Astrocyte (in vitro differentiated cells and primary cell): ENCODE results near the gene THRB. TPM values are rescaled to one million over a fixed set of nuclear protein-coding genes. Genes with fewer than 3 reads are reported as not detected.

Experiments used
- DNase-seq: peaks from one replicate; pipeline ENCODE4 v3.0.0-alpha.2; 2010; ENCODE audit warnings: low read depth
- FAIRE-seq: peaks from 2 replicates; lab custom pipeline; 2011; peaks lifted over from hg19 to GRCh38; lab: Jason Lieb, UNC
- H2AFZ ChIP-seq: 2 replicates; pipeline ENCODE4 v1.6.0; 2012; ENCODE audit warnings: low read depth, low read length, inconsistent platforms
- H3K27ac ChIP-seq: 2 replicates; pipeline ENCODE4 v1.5.1; 2011; ENCODE audit warnings: low read depth, low read length, inconsistent platforms
- H3K27me3 ChIP-seq: 2 replicates; pipeline ENCODE4 v1.6.0; 2011; ENCODE audit warnings: low read length, inconsistent platforms; ENCODE audit not compliant: insufficient read depth
- H3K36me3 ChIP-seq: 2 replicates; pipeline ENCODE4 v1.5.1; 2011; ENCODE audit warnings: low read length, inconsistent platforms; ENCODE audit not compliant: insufficient read depth
- H3K4me1 ChIP-seq: 2 replicates; pipeline ENCODE4 v1.5.1; 2011; ENCODE audit warnings: low read length, inconsistent platforms; ENCODE audit not compliant: insufficient read depth
- H3K4me2 ChIP-seq: 2 replicates; pipeline ENCODE4 v1.6.0; 2012; ENCODE audit warnings: low read length, inconsistent platforms
- H3K4me3 ChIP-seq: 2 replicates; pipeline ENCODE4 v1.5.1; 2011; ENCODE audit warnings: low read depth, mild to moderate bottlenecking, low read length, inconsistent platforms; ENCODE audit not compliant: insufficient read depth
- H3K79me2 ChIP-seq: 2 replicates; pipeline ENCODE4 v1.6.0; 2012; ENCODE audit warnings: mild to moderate bottlenecking, low read length, inconsistent platforms; ENCODE audit not compliant: insufficient read depth
- H3K9ac ChIP-seq: 2 replicates; pipeline ENCODE4 v1.6.0; 2012; ENCODE audit warnings: mild to moderate bottlenecking, low read length, inconsistent platforms
- H3K9me3 ChIP-seq: 2 replicates; pipeline ENCODE4 v1.5.1; 2012; ENCODE audit warnings: low read depth, mild to moderate bottlenecking, low read length, inconsistent platforms; ENCODE audit not compliant: insufficient read depth
- H4K20me1 ChIP-seq: 2 replicates; pipeline ENCODE4 v1.6.0; 2012; ENCODE audit warnings: low read length, inconsistent platforms; ENCODE audit not compliant: insufficient read depth
- H3K27ac Mint-ChIP-seq: one replicate; pipeline ENCODE4 v1.8.0; 2021; ENCODE audit warnings: mild to moderate bottlenecking, mixed read lengths; ENCODE audit not compliant: unreplicated experiment
- H3K27me3 Mint-ChIP-seq: one replicate; pipeline ENCODE4 v1.8.0; 2021; ENCODE audit warnings: low read depth, mixed read lengths; ENCODE audit not compliant: unreplicated experiment
- H3K36me3 Mint-ChIP-seq: one replicate; pipeline ENCODE4 v1.8.0; 2021; ENCODE audit warnings: low read depth, mixed read lengths; ENCODE audit not compliant: unreplicated experiment
- H3K4me1 Mint-ChIP-seq: one replicate; pipeline ENCODE4 v1.8.0; 2021; ENCODE audit warnings: low read depth, mixed read lengths; ENCODE audit not compliant: unreplicated experiment
- H3K4me3 Mint-ChIP-seq: one replicate; pipeline ENCODE4 v1.8.0; 2021; ENCODE audit warnings: mild to moderate bottlenecking, moderate library complexity, mixed read lengths; ENCODE audit not compliant: unreplicated experiment
- H3K9me3 Mint-ChIP-seq: one replicate; pipeline ENCODE4 v1.8.0; 2021; ENCODE audit warnings: mild to moderate bottlenecking, mixed read lengths; ENCODE audit not compliant: unreplicated experiment
- CTCF ChIP-seq: IDR thresholded peaks from 2 replicates; pipeline ENCODE4 v1.5.1; 2011; ENCODE audit warnings: low read depth, mild to moderate bottlenecking, inconsistent platforms, low read length, moderate library complexity; ENCODE audit not compliant: insufficient read depth
- EZH2 ChIP-seq: IDR thresholded peaks from 2 replicates; pipeline ENCODE4 v1.6.1; 2012; ENCODE audit warnings: mild to moderate bottlenecking, low read length, inconsistent platforms; ENCODE audit not compliant: insufficient read depth
- total RNA-seq: library from RNA; stranded (reverse); gene quantifications from 2 replicates; pipeline ENCODE4 v1.2.1, GENCODE V29; 2021

THRB gene
- total RNA-seq, 1 donor from 2014 or later, result 8.5 TPM

- H3K27ac ChIP-seq, result no peak overlapping the region
- Mint-ChIP-seq H3K27me3 (no peaks in the 10 kb centered on the region), H3K27ac (no peak overlapping the region), H3K4me1 (peaks cover 2% of the 10 kb centered on the region), H3K36me3 (no peaks in the 10 kb centered on the region), H3K4me3 (no peak overlapping the region), H3K9me3 (no peaks in the 10 kb centered on the region)
- no peak overlapping the region for H3K9ac ChIP-seq
- H2AFZ ChIP-seq, result no peak overlapping the region
- H3K9me3 ChIP-seq, result no peaks in the 10 kb centered on the region
- H4K20me1 ChIP-seq, result no peaks in the 10 kb centered on the region
- H3K36me3 ChIP-seq, result no peaks in the 10 kb centered on the region
- no peak overlapping the region for H3K4me2 ChIP-seq
- peaks cover 3% of the 10 kb centered on the region for H3K4me1 ChIP-seq
- DNase-seq (no peak), FAIRE-seq (no peak)
- H3K79me2 ChIP-seq, result no peaks in the 10 kb centered on the region
- no peak overlapping the region for H3K4me3 ChIP-seq
- TF ChIP-seq EZH2 (no peak), CTCF (no peak)
- peaks cover 65% of the 10 kb centered on the region for H3K27me3 ChIP-seq
Measured at GRCh38 chr3:24249523-24249922, 245.1 kb downstream of the THRB start.

- TF ChIP-seq CTCF (no peak), EZH2 (no peak)
- H3K9me3 ChIP-seq, result no peaks in the 10 kb centered on the region
- DNase-seq (no peak), FAIRE-seq (no peak)
- H3K4me1 ChIP-seq, result peaks cover 13% of the 10 kb centered on the region
- no peaks in the 10 kb centered on the region for H4K20me1 ChIP-seq
- H3K4me3 ChIP-seq, result no peak overlapping the region
- H3K4me3 Mint-ChIP-seq, result no peak overlapping the region
- H3K27ac Mint-ChIP-seq, result no peak overlapping the region
- peaks cover 10% of the 10 kb centered on the region for H3K4me1 Mint-ChIP-seq
- H3K79me2 ChIP-seq, result no peaks in the 10 kb centered on the region
- H3K36me3 Mint-ChIP-seq, result no peaks in the 10 kb centered on the region
- H3K9ac ChIP-seq, result no peak overlapping the region
- H3K4me2 ChIP-seq, result no peak overlapping the region
- no peaks in the 10 kb centered on the region for H3K36me3 ChIP-seq
- H3K27me3 ChIP-seq, result peaks cover 39% of the 10 kb centered on the region
- no peaks in the 10 kb centered on the region for H3K27me3 Mint-ChIP-seq
- no peak overlapping the region for H2AFZ ChIP-seq
- no peak overlapping the region for H3K27ac ChIP-seq
- H3K9me3 Mint-ChIP-seq, result no peaks in the 10 kb centered on the region
Measured at GRCh38 chr3:24245056-24245455, 249.6 kb downstream of the THRB start.

GRCh38 chr3:24244491-24244890 lies 250.2 kb downstream of the THRB start:
- no peaks in the 10 kb centered on the region for H3K9me3 Mint-ChIP-seq
- TF ChIP-seq EZH2, result no peak
- H3K4me2 ChIP-seq, result no peak overlapping the region

More at GRCh38 chr3:24244491-24244890, 250.2 kb downstream of the THRB start:
- H3K79me2 ChIP-seq, result no peaks in the 10 kb centered on the region
- H3K4me3 ChIP-seq, result no peak overlapping the region
- no peak overlapping the region for H3K27ac ChIP-seq
- DNase-seq, result no peak
- H3K27me3 ChIP-seq, result peaks cover 34% of the 10 kb centered on the region
- peaks cover 10% of the 10 kb centered on the region for H3K4me1 Mint-ChIP-seq
- no peaks in the 10 kb centered on the region for H3K27me3 Mint-ChIP-seq
- H3K9me3 ChIP-seq, result no peaks in the 10 kb centered on the region
- no peak overlapping the region for H3K4me3 Mint-ChIP-seq
- no peak overlapping the region for H2AFZ ChIP-seq
- no peak overlapping the region for H3K27ac Mint-ChIP-seq
- H4K20me1 ChIP-seq, result no peaks in the 10 kb centered on the region
- no peak for FAIRE-seq
- no peaks in the 10 kb centered on the region for H3K36me3 ChIP-seq
- no peaks in the 10 kb centered on the region for H3K36me3 Mint-ChIP-seq
- H3K9ac ChIP-seq, result no peak overlapping the region
- peaks cover 13% of the 10 kb centered on the region for H3K4me1 ChIP-seq
